Esophagus (tissue), 2 donors: ENCODE results near the gene HNRNPA0. TPM values are rescaled to one million over a fixed set of nuclear protein-coding genes. Genes with fewer than 3 reads are reported as not detected.
"Not testable (repeated sequence)": the region's sequence is repeated elsewhere in the genome, so short reads cannot be mapped to it uniquely, and the experiment has no call there.

Experiments
- H3K27ac ChIP-seq, 2 donors: one replicate each; pipeline ENCODE4 v1.5.1; 2013; ENCODE audit warnings: low read depth in 2 of 2, mild to moderate bottlenecking in 2 of 2, inconsistent platforms in 1 of 2, low read length in 1 of 2, moderate library complexity in 1 of 2
- H3K27me3 ChIP-seq, 2 donors: one replicate each; pipeline ENCODE4 v1.6.1; 2013; ENCODE audit warnings: low read length in 2 of 2, control low read depth in 1 of 2, mild to moderate bottlenecking in 1 of 2; ENCODE audit not compliant: insufficient read depth in 2 of 2, control insufficient read depth in 1 of 2
- H3K36me3 ChIP-seq, 2 donors: one replicate each; pipeline ENCODE4 v1.6.1; 2013; ENCODE audit warnings: low read length in 1 of 2; ENCODE audit not compliant: control insufficient read depth in 2 of 2, insufficient read depth in 2 of 2
- H3K4me1 ChIP-seq, 2 donors: one replicate each; pipeline ENCODE4 v1.6.1; 2013; ENCODE audit warnings: low read length in 1 of 2; ENCODE audit not compliant: control insufficient read depth in 2 of 2, insufficient read depth in 2 of 2
- H3K4me3 ChIP-seq, 2 donors: one replicate each; pipeline ENCODE4 v1.5.1; 2013; ENCODE audit warnings: low read length in 2 of 2, mild to moderate bottlenecking in 2 of 2, low read depth in 1 of 2, moderate library complexity in 1 of 2
- H3K9me3 ChIP-seq, 2 donors: one replicate each; pipeline ENCODE4 v1.6.1; 2013; ENCODE audit warnings: mild to moderate bottlenecking in 2 of 2, low read depth in 1 of 2, low read length in 1 of 2, moderate library complexity in 1 of 2; ENCODE audit not compliant: control insufficient read depth in 2 of 2, insufficient read depth in 1 of 2
- WGBS, 2 donors: extraction: QIAGEN DNeasy Blood & Tissue Kit; methylation state at CpG; one replicate each; pipeline ENCODE4 v1.1.7; 2013; 5-methylcytosine and 5-hydroxymethylcytosine counted together
- polyA plus RNA-seq, 2 donors: library from polyadenylated mRNA; stranded (reverse); fragments of 200-250 nt; gene quantifications; one replicate each; pipeline ENCODE4 v1.2.3, GENCODE V29; 2013
- donor health status: healthy with polysubstance abuse.
- donor health status: Bipolar disorder and iron deficiency.

The HNRNPA0 gene
- polyA plus RNA-seq, result 10 to 100 TPM; 12.8 to 20.0 TPM

GRCh38 chr5:137754188-137754960 lies at the start of gene HNRNPA0:
TSS of gene HNRNPA0 (minus strand) at chr5:137754363. CDS start at chr5:137754066, 297 bp downstream.
- no peaks in the 10 kb centered on the region for H3K9me3 ChIP-seq
- H3K27ac ChIP-seq, result peak within 1 kb of the TSS; percentile 99 to 100
- peaks cover 0 to 3% of the 10 kb centered on the region in 2 donors for H3K36me3 ChIP-seq
- 1% methylated on average over 70 to 79 of the region's 79 CpGs for whole genome bisulfite sequencing, 2 donors
- H3K4me1 ChIP-seq, result no peaks in the 10 kb centered on the region
- H3K27me3 ChIP-seq, result no peaks in the 10 kb centered on the region
- peak within 1 kb of the TSS; percentile 81 to 97 for H3K4me3 ChIP-seq

DNA sequence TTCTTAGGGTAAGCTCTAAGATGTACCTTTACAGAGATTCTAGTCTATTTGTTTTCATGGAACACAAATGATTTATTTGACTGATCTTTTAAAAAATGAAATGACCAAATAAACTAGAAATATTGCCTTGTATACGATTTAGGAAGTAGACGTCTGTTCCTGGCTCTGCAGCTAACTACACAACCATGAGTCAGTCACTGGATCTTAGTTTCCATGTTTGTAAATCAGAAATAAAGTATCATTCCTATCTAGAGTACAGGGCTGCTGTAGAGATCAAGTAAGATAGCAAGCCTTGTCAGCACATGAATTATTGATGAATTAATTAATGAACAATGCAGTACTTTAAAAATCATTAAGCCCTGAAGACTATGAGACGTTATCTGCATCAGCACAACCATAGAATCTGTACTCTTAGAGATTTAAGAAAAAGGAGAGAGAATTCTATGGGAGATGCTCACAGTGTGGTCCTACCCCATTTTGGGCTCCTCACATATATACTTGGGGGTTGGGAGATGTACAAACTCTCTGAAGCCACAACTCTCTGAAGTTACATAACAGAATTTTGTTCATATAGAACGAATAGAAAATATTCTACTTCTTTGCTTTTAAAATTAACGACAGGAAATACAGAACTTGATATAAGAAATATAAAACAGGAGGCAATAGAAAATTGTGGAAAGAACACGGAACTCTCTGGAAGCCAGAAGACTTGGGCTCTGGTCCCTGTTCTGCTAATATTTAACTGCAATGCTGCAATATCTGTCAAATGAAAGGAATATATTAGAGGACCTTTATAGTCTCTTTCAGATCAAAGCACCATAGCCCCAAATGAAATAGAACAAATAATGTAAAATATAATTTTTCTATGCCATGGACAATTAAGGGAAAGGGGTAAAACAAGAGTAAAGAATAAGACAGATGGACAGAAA lies 48.4 kb upstream of the HNRNPA0 start:
- Histone ChIP-seq H3K4me1 (no peaks in the 10 kb centered on the region), H3K9me3 (no peaks in the 10 kb centered on the region), H3K4me3 (no peak overlapping the region), H3K27me3 (no peaks in the 10 kb centered on the region), H3K27ac (no peak overlapping the region), H3K36me3 (no peaks in the 10 kb centered on the region)
- 68 to 73% methylated on average over 6 of the region's 6 CpGs for WGBS, 2 donors

DNA sequence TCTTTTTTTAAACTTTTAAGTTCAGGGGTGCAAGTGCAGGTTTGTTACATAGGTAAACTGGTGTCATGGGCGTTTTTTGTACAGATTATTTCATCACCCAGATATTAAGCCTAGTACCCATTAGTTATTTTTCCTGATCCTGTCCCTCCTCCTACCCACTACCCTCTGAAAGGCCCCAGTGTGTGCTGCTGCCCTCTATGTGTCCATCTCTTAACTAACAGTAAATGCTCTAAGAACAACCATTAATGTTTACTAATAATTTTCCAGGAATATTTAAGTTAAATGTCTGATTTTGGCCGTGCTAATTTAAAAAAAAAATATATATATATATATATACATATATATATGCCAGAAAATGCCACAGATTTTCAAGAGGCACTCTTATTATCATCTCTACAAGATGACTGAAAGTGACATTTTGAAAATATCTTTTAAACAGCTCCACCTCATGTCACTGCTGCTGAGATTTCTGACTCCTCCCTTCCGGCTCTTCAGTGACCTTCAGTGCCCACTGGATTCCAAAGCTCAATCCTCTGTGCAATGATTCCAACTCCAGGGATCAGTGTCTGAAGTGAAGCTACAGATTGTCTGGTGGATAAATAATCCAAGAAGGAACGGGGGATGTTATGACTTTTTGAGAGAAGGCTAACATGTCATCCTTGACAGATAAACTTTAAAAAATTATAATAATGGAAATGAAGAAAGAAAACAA lies 46.7 kb upstream of the HNRNPA0 start:
- H3K27me3 ChIP-seq, result no peaks in the 10 kb centered on the region
- no peaks in the 10 kb centered on the region for H3K4me1 ChIP-seq
- no peaks in the 10 kb centered on the region for H3K36me3 ChIP-seq
- no peak overlapping the region for H3K27ac ChIP-seq
- H3K9me3 ChIP-seq, result no peaks in the 10 kb centered on the region
- 76 to 77% methylated on average over 4 of the region's 4 CpGs for WGBS, 2 donors
- H3K4me3 ChIP-seq, result no peak overlapping the region

DNA sequence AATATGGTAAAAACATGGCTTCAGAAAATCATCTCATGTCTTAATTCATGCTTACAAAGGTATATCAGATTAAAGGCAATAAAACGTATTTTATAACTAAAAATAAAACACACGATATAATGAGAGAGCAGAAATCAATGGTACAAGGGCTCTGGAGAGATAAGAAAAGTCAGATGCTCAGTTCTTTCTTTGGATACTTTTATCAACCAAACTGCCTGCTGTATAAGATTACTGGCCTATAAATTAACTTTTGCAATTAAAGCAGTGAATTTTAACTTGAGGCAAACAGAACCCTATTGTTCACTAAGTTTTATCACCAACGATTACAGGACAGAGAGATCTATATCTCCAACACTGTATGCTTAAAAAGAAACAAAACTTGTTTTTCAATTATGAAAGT lies 42.1 kb upstream of the HNRNPA0 start:
- no peaks in the 10 kb centered on the region for H3K36me3 ChIP-seq
- H3K4me1 ChIP-seq, result no peaks in the 10 kb centered on the region
- H3K4me3 ChIP-seq, result no peak overlapping the region
- no peaks in the 10 kb centered on the region for H3K9me3 ChIP-seq
- no peaks in the 10 kb centered on the region for H3K27me3 ChIP-seq
- 65 to 82% methylated on average over 3 of the region's 3 CpGs for WGBS, 2 donors
- H3K27ac ChIP-seq, result no peak overlapping the region

GRCh38 chr5:137794863-137795262 lies 40.7 kb upstream of the HNRNPA0 start:
- Histone ChIP-seq H3K27ac (no peak overlapping the region), H3K27me3 (no peaks in the 10 kb centered on the region), H3K9me3 (no peaks in the 10 kb centered on the region), H3K4me3 (no peak overlapping the region), H3K36me3 (no peaks in the 10 kb centered on the region), H3K4me1 (no peaks in the 10 kb centered on the region)
- 37 to 63% methylated on average over 4 to 5 of the region's 5 CpGs for WGBS, 2 donors

DNA sequence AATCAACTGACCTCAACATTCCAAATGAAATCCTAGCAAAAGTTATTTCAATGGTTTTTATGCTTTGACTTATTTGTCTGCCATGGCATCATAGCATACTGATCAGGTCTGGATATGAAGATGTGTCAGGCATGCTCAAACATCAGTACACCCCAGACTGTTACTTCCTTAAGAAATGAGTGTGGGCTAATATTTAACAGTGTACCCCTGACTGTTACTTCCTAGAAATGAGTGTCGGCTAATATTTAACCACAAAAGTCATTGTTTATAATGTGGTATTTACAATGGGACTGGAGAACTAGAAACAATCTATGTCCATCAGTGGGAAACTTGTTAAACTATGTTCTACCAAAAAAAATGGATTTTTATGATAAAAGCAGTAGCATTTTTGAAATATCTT lies 38.1 kb upstream of the HNRNPA0 start:
- Histone ChIP-seq H3K9me3 (no peaks in the 10 kb centered on the region), H3K36me3 (no peaks in the 10 kb centered on the region), H3K27ac (no peak overlapping the region), H3K27me3 (no peaks in the 10 kb centered on the region), H3K4me1 (no peaks in the 10 kb centered on the region), H3K4me3 (no peak overlapping the region)
- whole genome bisulfite sequencing, 2 donors, result 48 to 65% methylated on average over 1 of the region's 1 CpG

DNA sequence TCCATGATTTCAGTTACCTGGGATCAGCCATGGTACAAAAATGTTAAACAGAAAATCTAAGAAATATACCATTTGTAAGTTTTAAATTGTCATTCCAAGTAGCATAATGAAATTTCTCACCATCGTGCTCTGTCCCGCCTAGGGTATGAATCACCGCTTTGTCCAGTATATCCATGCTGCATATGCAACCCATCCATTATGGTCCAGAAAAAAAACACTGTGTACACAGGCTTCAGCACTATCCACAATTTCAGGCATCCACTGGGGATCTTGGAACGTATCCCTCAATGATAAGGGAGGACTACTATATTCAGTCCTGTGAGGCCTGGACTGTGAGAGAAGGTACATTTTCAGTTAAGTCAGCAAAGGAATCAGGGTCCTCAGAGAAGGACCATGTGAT lies 37.6 kb upstream of the HNRNPA0 start:
- H3K4me1 ChIP-seq, result no peaks in the 10 kb centered on the region
- H3K4me3 ChIP-seq, result no peak overlapping the region
- 90 to 91% methylated on average over 4 of the region's 4 CpGs for WGBS, 2 donors
- no peaks in the 10 kb centered on the region for H3K36me3 ChIP-seq
- no peaks in the 10 kb centered on the region for H3K9me3 ChIP-seq
- H3K27ac ChIP-seq, result no peak overlapping the region
- H3K27me3 ChIP-seq, result no peaks in the 10 kb centered on the region

- H3K9me3 ChIP-seq, result no peaks in the 10 kb centered on the region
- H3K27ac ChIP-seq, result no peak overlapping the region
- no peaks in the 10 kb centered on the region for H3K4me1 ChIP-seq
- H3K36me3 ChIP-seq, result no peaks in the 10 kb centered on the region
- no peak overlapping the region for H3K4me3 ChIP-seq
- no peaks in the 10 kb centered on the region for H3K27me3 ChIP-seq
- 91 to 93% methylated on average over 2 of the region's 2 CpGs for WGBS, 2 donors
Observed at GRCh38 chr5:137791387-137791786, 37.2 kb upstream of the HNRNPA0 start.

- not testable (repeated sequence) for H3K27ac ChIP-seq, H3K36me3 ChIP-seq, H3K27me3 ChIP-seq, H3K4me3 ChIP-seq, H3K4me1 ChIP-seq, H3K9me3 ChIP-seq
- WGBS, 2 donors, result 91 to 93% methylated on average over 2 of the region's 2 CpGs
Observed at GRCh38 chr5:137788560-137788959, 34.4 kb upstream of the HNRNPA0 start.
